K562 (cell line): ENCODE measurements around the gene GBP7. TPM values are rescaled to one million over a fixed set of nuclear protein-coding genes. Genes with fewer than 3 reads are reported as not detected.

ENCODE experiments used
- NBN ChIP-seq: fragments of 450-650 bp; IDR thresholded peaks from 2 replicates; pipeline ENCODE4 v1.6.1; 2016; ENCODE audit warnings: low read depth, mild to moderate bottlenecking
- PCBP1 ChIP-seq: fragments of 200-400 bp; formaldehyde crosslinking; IDR thresholded peaks from 2 replicates; pipeline ENCODE4 v1.6.1; 2018; ENCODE audit warnings: mild to moderate bottlenecking, low read depth, low read length; ENCODE audit not compliant: poor library complexity, severe bottlenecking
- PTRF ChIP-seq: fragments of 450-650 bp; IDR thresholded peaks from 2 replicates; pipeline ENCODE4 v1.6.1; 2016; ENCODE audit warnings: mild to moderate bottlenecking, missing genetic modification characterization, missing compliant biosample characterization
- RNF2 ChIP-seq: sonication (generic); IDR thresholded peaks from 2 replicates; pipeline ENCODE4 v1.6.1; 2016
- SMAD4 ChIP-seq: fragments of 250-450 bp; sonication (Bioruptor Pico); conservative IDR thresholded peaks from 2 replicates; pipeline ENCODE4 v1.8.0; 2021; ENCODE audit warnings: inconsistent platforms, mild to moderate bottlenecking, moderate library complexity
- ZNF146 ChIP-seq: IDR thresholded peaks from one replicate; pipeline ENCODE4 v1.6.1; 2018; ENCODE audit warnings: missing compliant biosample characterization; ENCODE audit not compliant: unreplicated experiment
- ZNF668 ChIP-seq: fragments of 250-450 bp; sonication (Bioruptor Pico); IDR thresholded peaks from 2 replicates; pipeline ENCODE4 v1.8.0; 2022; ENCODE audit warnings: mild to moderate bottlenecking, inconsistent platforms
- polyA plus RNA-seq, 8 experiments: library from polyadenylated mRNA; depleted of rRNA in 4 of 8; stranded (reverse) in 5 of 8; unstranded in 3 of 8; fragments of >200 nt; fragmentation: Nextera tagmentation in 2 of 8; fragmentation: Illumina TruSeq in 1 of 8; extraction: Ambion mirVana in 2 of 8; extraction: Trizol in 1 of 8; gene quantifications; 2 replicates each; pipeline versions ENCODE4 v1.2.1 to v1.2.3, GENCODE V29; 2011 to 2014; ENCODE audit warnings: inconsistent platforms in 1 of 8, missing spikeins in 1 of 8
- total RNA-seq, 7 experiments: library from RNA; depleted of rRNA in 6 of 7; stranded (reverse); fragments of >200 nt in 6 of 7; fragmentation: Illumina TruSeq in 2 of 7; extraction: Trizol in 2 of 7; gene quantifications; 2 replicates each; pipeline versions ENCODE4 v1.2.1 to v1.2.3, GENCODE V29; 2011 to 2021; ENCODE audit warnings: low replicate concordance in 1 of 7
- TF ChIP-seq, protein P1 (sequence below): fragments of 450-650 bp; formaldehyde crosslinking; IDR thresholded peaks from 2 replicates; pipeline ENCODE4 v1.4.0; 2020; ENCODE audit warnings: mild to moderate bottlenecking, mixed read lengths
- TF ChIP-seq, protein P2 (sequence below): fragments of 250-450 bp; sonication (Bioruptor Pico); IDR thresholded peaks from 2 replicates; pipeline ENCODE4 v1.8.0; 2022; ENCODE audit warnings: moderate library complexity, mild to moderate bottlenecking, inconsistent platforms
- TF ChIP-seq, protein P3 (sequence below): IDR thresholded peaks from 3 replicates; pipeline ENCODE4 v1.6.1; 2011; ENCODE audit warnings: borderline replicate concordance, mild to moderate bottlenecking; ENCODE audit not compliant: insufficient read length, insufficient read depth
- TF ChIP-seq, protein P4 (sequence below): fragments of 250-450 bp; sonication (Bioruptor Pico); IDR thresholded peaks from 2 replicates; pipeline ENCODE4 v1.4.0; 2020; ENCODE audit warnings: borderline replicate concordance
- TF ChIP-seq, protein P5 (sequence below): fragments of 200-800 bp; sonication (Bioruptor generic); IDR thresholded peaks from 2 replicates; pipeline ENCODE4 v1.6.1; 2017; ENCODE audit warnings: missing genetic modification characterization, missing compliant biosample characterization
- TF ChIP-seq, protein P6 (sequence below): fragments of 250-450 bp; sonication (Bioruptor Pico); IDR thresholded peaks from 2 replicates; pipeline ENCODE4 v1.4.0; 2020; ENCODE audit warnings: mild to moderate bottlenecking, moderate library complexity
- TF ChIP-seq, protein P7 (sequence below): fragments of 450-650 bp; formaldehyde crosslinking; IDR thresholded peaks from 2 replicates; pipeline ENCODE4 v1.4.0; 2022; ENCODE audit warnings: missing genetic modification characterization

The GBP7 gene
- total and polyA plus RNA-seq, 9 of the 15 experiments (the other 6 are each of a cell fraction or from before 2014, with no cell fraction given) = 0.03 TPM; not detected in 8

DNA sequence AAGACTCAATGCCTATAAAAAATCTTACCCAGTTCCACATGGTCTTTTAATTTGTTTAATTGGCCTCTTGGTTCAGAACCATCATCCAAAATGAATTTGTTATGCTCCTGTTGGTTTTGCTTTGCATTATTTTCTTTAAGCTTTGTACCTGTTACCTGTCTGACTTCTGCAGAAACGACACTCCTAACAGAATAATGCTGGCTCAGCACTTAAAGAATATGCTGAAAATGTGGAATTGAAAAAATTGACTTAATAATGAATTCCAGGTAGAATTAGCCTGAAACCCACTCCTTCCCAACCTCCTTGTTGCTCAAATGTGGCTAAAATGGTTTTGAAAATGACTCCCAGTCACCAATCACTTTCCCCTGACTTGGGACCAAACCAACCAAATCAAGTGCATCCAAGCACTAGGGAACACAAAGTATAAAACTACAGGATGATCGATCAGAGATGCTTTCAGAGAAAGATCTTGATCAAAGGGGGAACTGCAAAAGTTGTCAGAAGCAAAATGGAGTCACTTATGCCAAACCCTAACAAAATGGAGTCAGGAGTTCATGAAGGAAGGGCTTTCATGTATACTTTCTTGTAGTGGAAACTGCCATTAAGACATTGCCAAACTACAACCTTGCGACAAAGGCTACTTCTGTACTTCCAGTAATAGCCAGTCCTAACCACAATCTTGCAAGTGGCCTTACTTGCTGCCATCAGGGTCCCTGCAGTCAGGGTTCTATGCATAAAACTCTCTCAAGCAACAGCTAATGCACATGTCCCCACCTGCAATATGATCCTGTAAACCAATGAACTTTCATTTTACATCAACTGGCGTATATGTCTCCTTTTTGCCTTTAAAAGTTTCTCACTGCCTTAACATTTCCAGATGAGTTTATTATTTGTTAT, 5.4 kb downstream of the GBP7 start (continued):
- TF ChIP-seq, protein P1, sequence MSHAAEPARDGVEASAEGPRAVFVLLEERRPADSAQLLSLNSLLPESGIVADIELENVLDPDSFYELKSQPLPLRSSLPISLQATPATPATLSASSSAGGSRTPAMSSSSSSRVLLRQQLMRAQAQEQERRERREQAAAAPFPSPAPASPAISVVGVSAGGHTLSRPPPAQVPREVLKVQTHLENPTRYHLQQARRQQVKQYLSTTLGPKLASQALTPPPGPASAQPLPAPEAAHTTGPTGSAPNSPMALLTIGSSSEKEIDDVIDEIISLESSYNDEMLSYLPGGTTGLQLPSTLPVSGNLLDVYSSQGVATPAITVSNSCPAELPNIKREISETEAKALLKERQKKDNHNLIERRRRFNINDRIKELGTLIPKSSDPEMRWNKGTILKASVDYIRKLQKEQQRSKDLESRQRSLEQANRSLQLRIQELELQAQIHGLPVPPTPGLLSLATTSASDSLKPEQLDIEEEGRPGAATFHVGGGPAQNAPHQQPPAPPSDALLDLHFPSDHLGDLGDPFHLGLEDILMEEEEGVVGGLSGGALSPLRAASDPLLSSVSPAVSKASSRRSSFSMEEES (CRISPR knock-in tag) = no peak
- TF ChIP-seq, protein P2, sequence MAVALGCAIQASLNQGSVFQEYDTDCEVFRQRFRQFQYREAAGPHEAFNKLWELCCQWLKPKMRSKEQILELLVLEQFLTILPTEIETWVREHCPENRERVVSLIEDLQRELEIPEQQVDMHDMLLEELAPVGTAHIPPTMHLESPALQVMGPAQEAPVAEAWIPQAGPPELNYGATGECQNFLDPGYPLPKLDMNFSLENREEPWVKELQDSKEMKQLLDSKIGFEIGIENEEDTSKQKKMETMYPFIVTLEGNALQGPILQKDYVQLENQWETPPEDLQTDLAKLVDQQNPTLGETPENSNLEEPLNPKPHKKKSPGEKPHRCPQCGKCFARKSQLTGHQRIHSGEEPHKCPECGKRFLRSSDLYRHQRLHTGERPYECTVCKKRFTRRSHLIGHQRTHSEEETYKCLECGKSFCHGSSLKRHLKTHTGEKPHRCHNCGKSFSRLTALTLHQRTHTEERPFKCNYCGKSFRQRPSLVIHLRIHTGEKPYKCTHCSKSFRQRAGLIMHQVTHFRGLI (CRISPR knock-in tag) = 0 out of 2 replicates have a peak, but pooled peaks have one; percentile 77
- TF ChIP-seq RNF2 = no peak
- TF ChIP-seq, protein P3, sequence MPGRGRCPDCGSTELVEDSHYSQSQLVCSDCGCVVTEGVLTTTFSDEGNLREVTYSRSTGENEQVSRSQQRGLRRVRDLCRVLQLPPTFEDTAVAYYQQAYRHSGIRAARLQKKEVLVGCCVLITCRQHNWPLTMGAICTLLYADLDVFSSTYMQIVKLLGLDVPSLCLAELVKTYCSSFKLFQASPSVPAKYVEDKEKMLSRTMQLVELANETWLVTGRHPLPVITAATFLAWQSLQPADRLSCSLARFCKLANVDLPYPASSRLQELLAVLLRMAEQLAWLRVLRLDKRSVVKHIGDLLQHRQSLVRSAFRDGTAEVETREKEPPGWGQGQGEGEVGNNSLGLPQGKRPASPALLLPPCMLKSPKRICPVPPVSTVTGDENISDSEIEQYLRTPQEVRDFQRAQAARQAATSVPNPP = no peak
- TF ChIP-seq, protein P4, sequence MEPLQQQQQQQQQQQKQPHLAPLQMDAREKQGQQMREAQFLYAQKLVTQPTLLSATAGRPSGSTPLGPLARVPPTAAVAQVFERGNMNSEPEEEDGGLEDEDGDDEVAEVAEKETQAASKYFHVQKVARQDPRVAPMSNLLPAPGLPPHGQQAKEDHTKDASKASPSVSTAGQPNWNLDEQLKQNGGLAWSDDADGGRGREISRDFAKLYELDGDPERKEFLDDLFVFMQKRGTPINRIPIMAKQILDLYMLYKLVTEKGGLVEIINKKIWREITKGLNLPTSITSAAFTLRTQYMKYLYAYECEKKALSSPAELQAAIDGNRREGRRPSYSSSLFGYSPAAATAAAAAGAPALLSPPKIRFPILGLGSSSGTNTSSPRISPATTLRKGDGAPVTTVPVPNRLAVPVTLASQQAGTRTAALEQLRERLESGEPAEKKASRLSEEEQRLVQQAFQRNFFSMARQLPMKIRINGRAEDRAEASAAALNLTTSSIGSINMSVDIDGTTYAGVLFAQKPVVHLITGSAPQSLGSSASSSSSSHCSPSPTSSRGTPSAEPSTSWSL = no peak
- TF ChIP-seq ZNF146 (CRISPR knock-in tag) = no peak
- TF ChIP-seq, protein P5, sequence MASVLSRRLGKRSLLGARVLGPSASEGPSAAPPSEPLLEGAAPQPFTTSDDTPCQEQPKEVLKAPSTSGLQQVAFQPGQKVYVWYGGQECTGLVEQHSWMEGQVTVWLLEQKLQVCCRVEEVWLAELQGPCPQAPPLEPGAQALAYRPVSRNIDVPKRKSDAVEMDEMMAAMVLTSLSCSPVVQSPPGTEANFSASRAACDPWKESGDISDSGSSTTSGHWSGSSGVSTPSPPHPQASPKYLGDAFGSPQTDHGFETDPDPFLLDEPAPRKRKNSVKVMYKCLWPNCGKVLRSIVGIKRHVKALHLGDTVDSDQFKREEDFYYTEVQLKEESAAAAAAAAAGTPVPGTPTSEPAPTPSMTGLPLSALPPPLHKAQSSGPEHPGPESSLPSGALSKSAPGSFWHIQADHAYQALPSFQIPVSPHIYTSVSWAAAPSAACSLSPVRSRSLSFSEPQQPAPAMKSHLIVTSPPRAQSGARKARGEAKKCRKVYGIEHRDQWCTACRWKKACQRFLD (CRISPR knock-in tag) = peak; percentile 89; the same call in 1 of the 2 replicates
- TF ChIP-seq PCBP1 = no peak
- TF ChIP-seq NBN = no peak
- TF ChIP-seq, protein P6, sequence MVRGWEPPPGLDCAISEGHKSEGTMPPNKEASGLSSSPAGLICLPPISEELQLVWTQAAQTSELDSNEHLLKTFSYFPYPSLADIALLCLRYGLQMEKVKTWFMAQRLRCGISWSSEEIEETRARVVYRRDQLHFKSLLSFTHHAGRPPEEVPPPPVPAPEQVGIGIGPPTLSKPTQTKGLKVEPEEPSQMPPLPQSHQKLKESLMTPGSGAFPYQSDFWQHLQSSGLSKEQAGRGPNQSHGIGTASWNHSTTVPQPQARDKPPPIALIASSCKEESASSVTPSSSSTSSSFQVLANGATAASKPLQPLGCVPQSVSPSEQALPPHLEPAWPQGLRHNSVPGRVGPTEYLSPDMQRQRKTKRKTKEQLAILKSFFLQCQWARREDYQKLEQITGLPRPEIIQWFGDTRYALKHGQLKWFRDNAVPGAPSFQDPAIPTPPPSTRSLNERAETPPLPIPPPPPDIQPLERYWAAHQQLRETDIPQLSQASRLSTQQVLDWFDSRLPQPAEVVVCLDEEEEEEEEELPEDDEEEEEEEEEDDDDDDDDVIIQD = no peak
- TF ChIP-seq SMAD4 = peak; percentile 89
- TF ChIP-seq, protein P7, sequence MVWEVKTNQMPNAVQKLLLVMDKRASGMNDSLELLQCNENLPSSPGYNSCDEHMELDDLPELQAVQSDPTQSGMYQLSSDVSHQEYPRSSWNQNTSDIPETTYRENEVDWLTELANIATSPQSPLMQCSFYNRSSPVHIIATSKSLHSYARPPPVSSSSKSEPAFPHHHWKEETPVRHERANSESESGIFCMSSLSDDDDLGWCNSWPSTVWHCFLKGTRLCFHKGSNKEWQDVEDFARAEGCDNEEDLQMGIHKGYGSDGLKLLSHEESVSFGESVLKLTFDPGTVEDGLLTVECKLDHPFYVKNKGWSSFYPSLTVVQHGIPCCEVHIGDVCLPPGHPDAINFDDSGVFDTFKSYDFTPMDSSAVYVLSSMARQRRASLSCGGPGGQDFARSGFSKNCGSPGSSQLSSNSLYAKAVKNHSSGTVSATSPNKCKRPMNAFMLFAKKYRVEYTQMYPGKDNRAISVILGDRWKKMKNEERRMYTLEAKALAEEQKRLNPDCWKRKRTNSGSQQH (CRISPR knock-in tag) = peak; percentile 72; the same call in 1 of the 2 replicates
- no peak for TF ChIP-seq ZNF668 (CRISPR knock-in tag)
- peak; percentile 70; the same call in 1 of the 2 replicates for TF ChIP-seq PTRF (tag)
